SK-N-MC (cell line): ENCODE data around the gene PCNA.

Source experiments
- DNase-seq: peaks from one replicate; pipeline ENCODE4 v3.0.0-alpha.2; 2011; ENCODE audit warnings: low read depth, low spot score
- H3K27ac ChIP-seq: fragments of 200-600 bp; sonication (generic); 2 replicates; pipeline ENCODE4 v1.5.1; 2016; ENCODE audit warnings: mixed run types
- H3K36me3 ChIP-seq: fragments of 200-600 bp; sonication (generic); 2 replicates; pipeline ENCODE4 v1.6.1; 2017; ENCODE audit warnings: antibody characterized with exemption, low read length, mixed read lengths; ENCODE audit not compliant: insufficient read depth
- H3K4me3 ChIP-seq: fragments of 200-600 bp; sonication (generic); 2 replicates; pipeline ENCODE4 v1.5.1; 2016
- H3K9ac ChIP-seq: fragments of 200-600 bp; sonication (generic); 2 replicates; pipeline ENCODE4 v1.8.0; 2017; ENCODE audit warnings: mixed run types, mixed read lengths; ENCODE audit not compliant: insufficient read length
- H3K9me3 ChIP-seq: fragments of 200-600 bp; sonication (generic); 2 replicates; pipeline ENCODE4 v1.6.1; 2017; ENCODE audit warnings: low read depth, mild to moderate bottlenecking, antibody characterized with exemption, low read length, moderate library complexity, mixed read lengths
- EZH2 ChIP-seq: fragments of 200-600 bp; sonication (generic); IDR thresholded peaks from one replicate; pipeline ENCODE4 v1.6.1; 2017; ENCODE audit warnings: antibody characterized with exemption
- FOXP2 ChIP-seq: optimal IDR thresholded peaks from 2 replicates; pipeline ENCODE3; 2011; ENCODE audit warnings: mild to moderate bottlenecking, moderate library complexity; ENCODE audit not compliant: insufficient read depth; ENCODE audit errors: extremely low read length, control extremely low read depth
- POLR2AphosphoS5 ChIP-seq: IDR thresholded peaks from 2 replicates; pipeline ENCODE4 v1.6.1; 2012; ENCODE audit warnings: mild to moderate bottlenecking, low read depth, low read length, borderline replicate concordance

Gene PCNA

GRCh38 chr20:5146099-5146668 lies 26.4 kb upstream of the PCNA start:
- TF ChIP-seq POLR2AphosphoS5 (no peak), EZH2 (no peak), FOXP2 (no peak)
- DNase-seq: no peak
- Histone ChIP-seq H3K36me3 (0 out of 2 replicates have a peak, but pooled peaks cover 5% of the 10 kb centered on the region), H3K4me3 (no peak overlapping the region), H3K27ac (no peak overlapping the region), H3K9me3 (no peaks in the 10 kb centered on the region), H3K9ac (no peak overlapping the region)

DNA sequence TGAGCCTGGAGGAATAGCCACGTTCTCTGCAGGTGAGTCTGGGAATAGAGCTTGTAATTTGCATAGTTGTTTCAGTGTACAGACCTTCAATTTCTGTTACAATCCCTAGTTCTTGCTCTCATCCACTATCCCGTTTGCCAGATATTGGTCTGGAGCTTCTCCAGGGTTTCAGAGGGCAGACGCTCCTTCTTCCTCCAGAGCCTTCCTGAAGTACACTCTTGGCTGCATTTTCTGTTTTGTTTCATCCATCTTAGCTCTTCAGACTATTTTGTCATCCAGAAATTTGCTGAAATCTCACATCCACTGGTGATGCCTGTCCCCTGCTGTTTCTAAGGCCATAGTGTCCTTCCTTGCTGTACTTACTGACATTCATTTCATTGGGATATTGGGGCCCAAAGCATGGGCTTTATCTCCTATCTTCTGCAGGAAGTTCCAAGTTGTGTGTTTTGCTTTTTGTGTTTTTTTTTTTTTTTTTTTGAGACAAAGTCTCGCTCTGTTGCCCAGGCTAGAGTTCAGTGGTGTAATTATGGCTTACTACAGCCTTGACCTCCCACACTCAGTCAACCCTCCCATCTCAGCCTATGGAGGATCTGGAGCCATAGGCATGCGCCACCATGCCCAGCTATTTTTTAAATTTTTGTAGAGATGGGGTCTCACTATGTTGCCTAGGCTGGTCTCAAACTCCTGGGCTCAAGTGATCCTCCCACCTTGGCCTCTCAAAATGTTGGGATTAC lies 25.8 kb upstream of the PCNA start:
- TF ChIP-seq EZH2 (no peak), POLR2AphosphoS5 (no peak), FOXP2 (no peak)
- Histone ChIP-seq H3K9ac (no peak overlapping the region), H3K27ac (no peak overlapping the region), H3K9me3 (no peaks in the 10 kb centered on the region), H3K36me3 (0 out of 2 replicates have a peak, but pooled peaks cover 5% of the 10 kb centered on the region), H3K4me3 (no peak overlapping the region)
- no peak for DNase-seq

- no peak overlapping the region for H3K27ac ChIP-seq
- no peak overlapping the region for H3K9ac ChIP-seq
- H3K36me3 ChIP-seq: 0 out of 2 replicates have a peak, but pooled peaks cover 5% of the 10 kb centered on the region
- DNase-seq: no peak
- no peaks in the 10 kb centered on the region for H3K9me3 ChIP-seq
- TF ChIP-seq FOXP2 (no peak), EZH2 (no peak)
- H3K4me3 ChIP-seq: no peak overlapping the region
Measured at GRCh38 chr20:5143851-5144250, 24.1 kb upstream of the PCNA start.

- Histone ChIP-seq H3K36me3 (0 out of 2 replicates have a peak, but pooled peaks cover 5% of the 10 kb centered on the region), H3K4me3 (no peak overlapping the region), H3K9ac (no peak overlapping the region), H3K9me3 (no peaks in the 10 kb centered on the region), H3K27ac (no peak overlapping the region)
- TF ChIP-seq POLR2AphosphoS5: no peak
- no peak for TF ChIP-seq EZH2
- TF ChIP-seq FOXP2: no peak
- DNase-seq: no peak
Measured at GRCh38 chr20:5141615-5142014, 21.9 kb upstream of the PCNA start.

- no peak overlapping the region for H3K4me3 ChIP-seq
- no peak overlapping the region for H3K27ac ChIP-seq
- H3K9ac ChIP-seq: no peak overlapping the region
- no peaks in the 10 kb centered on the region for H3K9me3 ChIP-seq
- H3K36me3 ChIP-seq: 0 out of 2 replicates have a peak, but pooled peaks cover 5% of the 10 kb centered on the region
- TF ChIP-seq FOXP2 (no peak), POLR2AphosphoS5 (no peak), EZH2 (no peak)
- no peak for DNase-seq
Measured at GRCh38 chr20:5140195-5140594, 20.4 kb upstream of the PCNA start.

DNA sequence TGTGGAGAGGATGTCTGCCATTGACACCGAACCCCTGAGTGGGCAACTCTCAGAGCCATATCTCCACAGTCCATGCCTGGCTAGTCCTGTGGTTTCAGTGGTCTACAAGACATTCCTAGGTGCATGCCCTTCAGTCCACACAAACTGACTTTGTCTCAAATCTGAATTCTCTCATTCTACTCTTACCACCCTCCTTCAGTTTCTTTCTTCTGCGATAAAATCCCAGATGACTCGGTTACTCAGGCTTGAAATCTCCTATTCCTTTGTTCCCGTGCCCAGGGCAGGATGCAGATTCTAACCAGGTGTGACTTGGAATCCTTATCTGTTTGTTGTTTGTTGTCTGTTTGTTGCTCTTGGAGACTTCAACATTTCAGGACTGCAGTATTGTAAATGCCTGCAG lies 16.3 kb upstream of the PCNA start:
- Histone ChIP-seq H3K36me3 (no peaks in the 10 kb centered on the region), H3K9ac (no peak overlapping the region), H3K27ac (no peak overlapping the region), H3K4me3 (no peak overlapping the region), H3K9me3 (no peaks in the 10 kb centered on the region)
- no peak for TF ChIP-seq FOXP2
- DNase-seq: no peak

GRCh38 chr20:5135363-5136012 lies 15.7 kb upstream of the PCNA start:
- no peak for DNase-seq
- Histone ChIP-seq H3K4me3 (no peak overlapping the region), H3K9ac (no peak overlapping the region), H3K27ac (no peak overlapping the region), H3K36me3 (no peaks in the 10 kb centered on the region), H3K9me3 (no peaks in the 10 kb centered on the region)
- TF ChIP-seq EZH2 (no peak), FOXP2 (no peak), POLR2AphosphoS5 (no peak)

- H3K9me3 ChIP-seq: no peaks in the 10 kb centered on the region
- TF ChIP-seq FOXP2 (no peak), POLR2AphosphoS5 (no peak), EZH2 (no peak)
- H3K9ac ChIP-seq: no peak overlapping the region
- H3K4me3 ChIP-seq: no peak overlapping the region
- H3K36me3 ChIP-seq: no peaks in the 10 kb centered on the region
- no peak overlapping the region for H3K27ac ChIP-seq
- no peak for DNase-seq
Measured at GRCh38 chr20:5133998-5134397, 14.2 kb upstream of the PCNA start.
